Measurements from ENCODE around the gene SDHA. TPM values are rescaled to one million over a fixed set of nuclear protein-coding genes. Genes with fewer than 3 reads are reported as not detected.

Gene SDHA
- total and polyA plus RNA-seq, 12 donors = 116 to 296 (median 202) TPM

DNA sequence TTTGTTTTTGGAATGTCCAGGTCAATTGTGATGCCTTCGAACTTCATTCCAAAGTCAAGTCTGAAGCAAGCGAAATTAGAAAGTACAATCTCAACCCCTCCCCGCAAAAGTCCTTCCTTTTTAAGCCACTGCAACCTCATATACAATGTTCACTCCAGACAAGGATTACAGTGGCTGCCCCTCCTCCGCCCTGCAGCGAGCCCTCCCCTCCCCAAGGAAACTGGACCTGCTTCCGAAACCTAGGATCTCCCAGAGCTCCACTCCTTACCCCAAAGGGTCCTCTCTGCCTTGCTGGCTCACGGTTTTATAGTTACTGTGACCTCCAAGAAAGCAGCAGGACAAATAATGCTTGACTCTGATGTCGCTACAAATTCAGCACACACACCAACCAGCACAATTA is 16.4 kb upstream of the SDHA start:
- Histone ChIP-seq H3K4me1 (replicated peaks in 1 of 2) (peaks cover 0 to 6% of the 10 kb centered on the region in 2 donors), H3K9me3 (replicated peaks in 1 of 3) (no peaks in the 10 kb centered on the region), H3K36me3 (replicated peaks in 1 of 2) (peaks cover 0 to 20% of the 10 kb centered on the region in 2 donors), H3K27ac (no peak overlapping the region), H3K27me3 (no peaks in the 10 kb centered on the region), H3K4me3 (no peak overlapping the region)
- WGBS, 4 donors = 94 to 98% (median 96%) methylated on average over 8 of the region's 8 CpGs
- peak in 1 of 7 donors; percentile 1 for DNase-seq
- TF ChIP-seq, protein P1, sequence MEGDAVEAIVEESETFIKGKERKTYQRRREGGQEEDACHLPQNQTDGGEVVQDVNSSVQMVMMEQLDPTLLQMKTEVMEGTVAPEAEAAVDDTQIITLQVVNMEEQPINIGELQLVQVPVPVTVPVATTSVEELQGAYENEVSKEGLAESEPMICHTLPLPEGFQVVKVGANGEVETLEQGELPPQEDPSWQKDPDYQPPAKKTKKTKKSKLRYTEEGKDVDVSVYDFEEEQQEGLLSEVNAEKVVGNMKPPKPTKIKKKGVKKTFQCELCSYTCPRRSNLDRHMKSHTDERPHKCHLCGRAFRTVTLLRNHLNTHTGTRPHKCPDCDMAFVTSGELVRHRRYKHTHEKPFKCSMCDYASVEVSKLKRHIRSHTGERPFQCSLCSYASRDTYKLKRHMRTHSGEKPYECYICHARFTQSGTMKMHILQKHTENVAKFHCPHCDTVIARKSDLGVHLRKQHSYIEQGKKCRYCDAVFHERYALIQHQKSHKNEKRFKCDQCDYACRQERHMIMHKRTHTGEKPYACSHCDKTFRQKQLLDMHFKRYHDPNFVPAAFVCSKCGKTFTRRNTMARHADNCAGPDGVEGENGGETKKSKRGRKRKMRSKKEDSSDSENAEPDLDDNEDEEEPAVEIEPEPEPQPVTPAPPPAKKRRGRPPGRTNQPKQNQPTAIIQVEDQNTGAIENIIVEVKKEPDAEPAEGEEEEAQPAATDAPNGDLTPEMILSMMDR (IDR thresholded peaks at IDR 0.05) = no peak
- no peak for TF ChIP-seq POLR2A (IDR thresholded peaks at IDR 0.05)
- intact Hi-C loops (cut with DNase I) = no loop called here

DNA sequence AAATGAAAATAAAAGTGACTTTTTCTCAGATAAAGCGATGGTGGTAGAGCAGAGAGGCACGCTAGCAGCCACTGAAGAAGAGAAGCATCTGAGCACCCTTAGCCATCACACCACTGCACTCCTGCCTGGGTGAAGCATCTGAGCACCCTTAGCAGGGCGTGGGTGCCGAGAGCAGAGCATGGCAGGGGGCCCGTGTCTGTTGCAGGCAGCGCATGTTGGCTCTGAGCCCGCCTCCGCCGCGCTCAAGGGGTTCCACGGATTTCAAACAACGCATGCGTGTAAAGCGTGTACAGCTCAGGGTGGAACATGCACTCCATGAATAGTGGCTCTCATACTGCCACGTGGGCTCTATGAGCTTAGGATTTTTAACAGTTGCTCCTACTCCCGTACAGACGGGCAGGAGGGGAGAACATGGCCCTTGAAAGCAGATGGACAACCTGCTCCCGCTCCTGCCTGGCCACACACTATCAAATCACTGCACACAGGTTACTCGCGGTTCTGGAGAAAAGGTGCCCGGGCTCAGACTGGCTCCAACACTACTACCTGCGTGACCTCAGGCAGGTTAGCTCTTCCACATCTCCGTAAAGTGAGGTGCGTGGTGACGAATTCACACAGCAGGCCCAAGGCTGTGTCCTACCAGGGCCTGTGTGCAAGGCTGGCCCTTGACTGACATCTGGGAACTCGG is 14.7 kb upstream of the SDHA start:
- TF ChIP-seq, protein P1 (IDR thresholded peaks at IDR 0.05) = no peak
- TF ChIP-seq POLR2A (IDR thresholded peaks at IDR 0.05) = no peak
- 92 to 97% (median 96%) methylated on average over 20 to 26 of the region's 26 CpGs for WGBS, 4 donors
- H3K4me3 ChIP-seq = no peak overlapping the region
- no peaks in the 10 kb centered on the region for H3K9me3 ChIP-seq (replicated peaks in 1 of 3)
- DNase-seq = peak in 1 of 7 donors; percentile 8
- H3K27me3 ChIP-seq = no peaks in the 10 kb centered on the region
- no peak overlapping the region for H3K27ac ChIP-seq
- peaks cover 0 to 20% of the 10 kb centered on the region in 2 donors for H3K36me3 ChIP-seq (replicated peaks in 1 of 2)
- peaks cover 0 to 10% of the 10 kb centered on the region in 2 donors for H3K4me1 ChIP-seq (replicated peaks in 1 of 2)
- intact Hi-C loops (cut with DNase I) = no loop called here

DNA sequence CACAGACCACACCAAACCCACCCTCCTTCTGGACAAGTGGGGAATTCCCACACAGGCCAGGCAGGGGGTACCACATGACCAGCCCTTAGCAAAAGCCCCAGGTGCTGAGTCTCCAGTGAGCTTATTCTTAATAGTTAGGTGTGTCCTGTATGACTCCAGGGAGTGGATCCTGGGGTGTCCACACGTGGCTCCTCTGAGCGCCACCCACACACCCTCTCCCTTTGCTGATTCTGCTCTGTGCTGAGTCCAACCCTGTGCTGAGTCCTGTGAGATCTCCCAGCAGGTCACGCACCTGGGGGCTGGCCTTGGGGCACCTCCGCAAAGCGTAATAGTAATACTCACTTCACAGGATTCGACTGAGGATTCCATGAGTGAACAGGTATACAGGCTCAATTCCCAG is 14.1 kb upstream of the SDHA start:
- WGBS, 4 donors = 87 to 94% (median 94%) methylated on average over 6 of the region's 6 CpGs
- no peak overlapping the region for H3K27ac ChIP-seq
- no peaks in the 10 kb centered on the region for H3K27me3 ChIP-seq
- no peak overlapping the region for H3K4me3 ChIP-seq
- DNase-seq = peak in 1 of 7 donors; percentile 4
- TF ChIP-seq POLR2A (IDR thresholded peaks at IDR 0.05) = no peak
- TF ChIP-seq, protein P1 (IDR thresholded peaks at IDR 0.05) = no peak
- no peaks in the 10 kb centered on the region for H3K9me3 ChIP-seq (replicated peaks in 1 of 3)
- H3K4me1 ChIP-seq (replicated peaks in 1 of 2) = peaks cover 0 to 10% of the 10 kb centered on the region in 2 donors
- peaks cover 0 to 20% of the 10 kb centered on the region in 2 donors for H3K36me3 ChIP-seq (replicated peaks in 1 of 2)
- intact Hi-C loops (cut with DNase I) = no loop called here

DNA sequence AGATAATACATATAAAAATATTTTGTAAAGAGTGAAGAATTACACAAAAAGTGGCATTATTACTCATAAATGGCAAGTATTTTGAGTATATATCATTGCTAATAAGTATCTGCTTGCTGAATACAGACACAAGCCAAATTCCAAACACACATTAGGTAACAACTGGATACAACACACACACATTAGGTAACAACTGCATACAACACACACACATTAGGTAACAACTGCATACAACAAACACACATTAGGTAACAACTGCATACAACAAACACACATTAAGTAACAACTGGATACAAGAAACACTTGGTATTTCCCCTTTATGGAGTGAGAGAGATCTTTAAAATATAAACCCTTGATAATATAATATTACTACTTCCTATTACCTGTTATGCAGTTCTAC is 13.7 kb upstream of the SDHA start:
- H3K4me3 ChIP-seq = no peak overlapping the region
- no peak for TF ChIP-seq POLR2A (IDR thresholded peaks at IDR 0.05)
- TF ChIP-seq, protein P1 (IDR thresholded peaks at IDR 0.05) = no peak
- intact Hi-C loops (cut with DNase I) = no loop called here
- H3K27me3 ChIP-seq = no peaks in the 10 kb centered on the region
- peaks cover 0 to 10% of the 10 kb centered on the region in 2 donors for H3K4me1 ChIP-seq (replicated peaks in 1 of 2)
- DNase-seq = no peak
- H3K9me3 ChIP-seq (replicated peaks in 1 of 3) = no peaks in the 10 kb centered on the region
- peaks cover 0 to 20% of the 10 kb centered on the region in 2 donors for H3K36me3 ChIP-seq (replicated peaks in 1 of 2)
- H3K27ac ChIP-seq = no peak overlapping the region
